ENCODE results near the gene DLX3.

DNA sequence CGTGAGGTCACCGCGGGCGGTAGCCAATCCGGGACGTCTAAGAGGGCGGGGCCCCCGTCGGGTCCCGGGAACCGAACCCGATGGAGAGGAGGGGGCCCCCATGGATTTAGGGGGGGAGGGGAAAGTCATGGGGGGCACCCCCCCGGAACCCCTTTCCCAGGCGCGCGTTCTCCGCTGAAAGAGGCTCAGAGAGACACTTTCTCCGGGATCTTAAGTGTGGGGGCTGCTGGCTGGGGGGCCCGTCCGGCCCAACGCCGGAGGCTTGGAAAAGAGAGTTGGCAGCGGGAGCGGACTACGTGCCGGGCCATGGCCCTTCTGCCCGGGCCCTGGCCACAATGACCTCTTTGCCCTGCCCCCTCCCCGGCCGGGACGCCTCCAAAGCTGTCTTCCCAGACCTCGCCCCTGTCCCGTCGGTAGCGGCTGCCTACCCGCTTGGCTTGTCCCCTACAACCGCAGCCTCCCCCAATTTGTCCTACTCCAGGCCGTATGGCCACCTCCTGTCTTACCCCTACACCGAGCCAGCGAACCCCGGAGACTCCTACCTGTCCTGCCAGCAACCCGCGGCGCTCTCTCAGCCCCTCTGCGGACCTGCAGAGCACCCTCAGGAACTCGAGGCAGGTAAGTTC is 25.8 kb downstream of the DLX3 start, which contains the start of gene DLX4:
- TF ChIP-seq, protein P1, sequence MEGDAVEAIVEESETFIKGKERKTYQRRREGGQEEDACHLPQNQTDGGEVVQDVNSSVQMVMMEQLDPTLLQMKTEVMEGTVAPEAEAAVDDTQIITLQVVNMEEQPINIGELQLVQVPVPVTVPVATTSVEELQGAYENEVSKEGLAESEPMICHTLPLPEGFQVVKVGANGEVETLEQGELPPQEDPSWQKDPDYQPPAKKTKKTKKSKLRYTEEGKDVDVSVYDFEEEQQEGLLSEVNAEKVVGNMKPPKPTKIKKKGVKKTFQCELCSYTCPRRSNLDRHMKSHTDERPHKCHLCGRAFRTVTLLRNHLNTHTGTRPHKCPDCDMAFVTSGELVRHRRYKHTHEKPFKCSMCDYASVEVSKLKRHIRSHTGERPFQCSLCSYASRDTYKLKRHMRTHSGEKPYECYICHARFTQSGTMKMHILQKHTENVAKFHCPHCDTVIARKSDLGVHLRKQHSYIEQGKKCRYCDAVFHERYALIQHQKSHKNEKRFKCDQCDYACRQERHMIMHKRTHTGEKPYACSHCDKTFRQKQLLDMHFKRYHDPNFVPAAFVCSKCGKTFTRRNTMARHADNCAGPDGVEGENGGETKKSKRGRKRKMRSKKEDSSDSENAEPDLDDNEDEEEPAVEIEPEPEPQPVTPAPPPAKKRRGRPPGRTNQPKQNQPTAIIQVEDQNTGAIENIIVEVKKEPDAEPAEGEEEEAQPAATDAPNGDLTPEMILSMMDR (IDR thresholded peaks at IDR 0.05): no peak
- no peak for TF ChIP-seq POLR2AphosphoS5 (IDR thresholded peaks at IDR 0.05; ENCODE audit: insufficient read depth in 1 of 2, low read depth in 1 of 2)
